CD4-positive, alpha-beta T cell (primary cell): ENCODE measurements around the gene DENND1A. TPM values are rescaled to one million over a fixed set of nuclear protein-coding genes. Genes with fewer than 3 reads are reported as not detected.

Experiments
- ATAC-seq: fragments of 200-7000 bp; cut with Tn5 transposase; one replicate; pipeline ENCODE4 v1.10.0; 2022; ENCODE audit warnings: mild to moderate bottlenecking; ENCODE audit not compliant: poor library complexity
- CTCF ChIA-PET: fragments of 350-600 bp; sonication (Branson Sonifier 250); formaldehyde crosslinking; loops from one replicate; lab custom pipeline; 2021; ENCODE audit warnings: antibody characterized with exemption, inconsistent platforms; lab: Charles Lee
- POLR2A ChIA-PET: fragments of 350-600 bp; sonication (Branson Sonifier 250); formaldehyde crosslinking; loops from one replicate; lab custom pipeline; 2021; ENCODE audit warnings: antibody characterized with exemption, inconsistent platforms; lab: Charles Lee
- DNase-seq, 14 experiments: peaks; one replicate each; pipeline ENCODE4 v3.0.0-alpha.2; 2013 to 2020; ENCODE audit warnings: mixed read lengths in 2 of 14
- H3K27ac ChIP-seq, 2 donors: one replicate each; pipeline versions ENCODE4 v1.5.1 to v1.7.0; 2013; ENCODE audit warnings: low read length in 2 of 2, low read depth in 1 of 2, mild to moderate bottlenecking in 1 of 2
- H3K27me3 ChIP-seq, 2 experiments: 1 replicate in 1 of 2; 2 replicates in 1 of 2; pipeline versions ENCODE4 v1.6.1 to v1.7.0; 2013; ENCODE audit warnings: low read length in 2 of 2, control low read depth in 1 of 2, mild to moderate bottlenecking in 1 of 2, moderate library complexity in 1 of 2; ENCODE audit not compliant: insufficient read depth in 2 of 2, control insufficient read depth in 1 of 2
- H3K36me3 ChIP-seq: one replicate; pipeline ENCODE4 v1.6.1; 2013; ENCODE audit warnings: low read length, control low read depth; ENCODE audit not compliant: insufficient read depth
- H3K4me1 ChIP-seq: one replicate; pipeline ENCODE4 v1.6.1; 2013; ENCODE audit warnings: low read length, control low read depth; ENCODE audit not compliant: insufficient read depth
- H3K4me3 ChIP-seq: one replicate; pipeline ENCODE4 v1.5.1; 2013; ENCODE audit warnings: mild to moderate bottlenecking, low read length, moderate library complexity
- H3K9me3 ChIP-seq, 2 experiments: 1 replicate in 1 of 2; 2 replicates in 1 of 2; pipeline versions ENCODE4 v1.6.1 to v1.7.0; 2013; ENCODE audit warnings: low read length in 2 of 2, mild to moderate bottlenecking in 2 of 2, control low read depth in 1 of 2, moderate library complexity in 1 of 2; ENCODE audit not compliant: control insufficient read depth in 1 of 2, insufficient read depth in 1 of 2
- H3K27ac Mint-ChIP-seq: one replicate; pipeline ENCODE4 v1.8.0; 2020; ENCODE audit warnings: mixed read lengths
- H3K27me3 Mint-ChIP-seq: one replicate; pipeline ENCODE4 v1.8.0; 2021; ENCODE audit warnings: mixed read lengths
- H3K36me3 Mint-ChIP-seq: one replicate; pipeline ENCODE4 v1.8.0; 2021; ENCODE audit warnings: low read depth, mixed read lengths
- H3K4me1 Mint-ChIP-seq: one replicate; pipeline ENCODE4 v1.8.0; 2021; ENCODE audit warnings: low read depth, mixed read lengths
- H3K4me3 Mint-ChIP-seq: one replicate; pipeline ENCODE4 v1.8.0; 2020; ENCODE audit warnings: mild to moderate bottlenecking, mixed read lengths
- H3K9me3 Mint-ChIP-seq: one replicate; pipeline ENCODE4 v1.8.0; 2020; ENCODE audit warnings: mixed read lengths
- intact Hi-C, 2 experiments: fragments of 100-400 bp; cut with DNase I in 1 of 2; cut with micrococcal nuclease in 1 of 2; formaldehyde crosslinking; loops; one replicate each; pipeline versions ENCODE4 v1.15.1 to v1.9.0; 2023 to 2025; cut with DNase I, micrococcal nuclease
- total RNA-seq, 174 experiments: library from RNA in 2 of 174; stranded (reverse) in 2 of 174; gene quantifications; one replicate each; pipeline ENCODE4 v1.2.3 and lab custom pipeline; 2021 to 2026
- TF ChIP-seq, protein P1 (sequence below): fragments of 200-600 bp; IDR thresholded peaks from one replicate; pipeline ENCODE4 v1.8.0; 2022; ENCODE audit warnings: antibody characterized with exemption, mild to moderate bottlenecking

The DENND1A gene
- total RNA-seq, 2 experiments from 2014 or later: 20.0 to 20.6 TPM

DNA sequence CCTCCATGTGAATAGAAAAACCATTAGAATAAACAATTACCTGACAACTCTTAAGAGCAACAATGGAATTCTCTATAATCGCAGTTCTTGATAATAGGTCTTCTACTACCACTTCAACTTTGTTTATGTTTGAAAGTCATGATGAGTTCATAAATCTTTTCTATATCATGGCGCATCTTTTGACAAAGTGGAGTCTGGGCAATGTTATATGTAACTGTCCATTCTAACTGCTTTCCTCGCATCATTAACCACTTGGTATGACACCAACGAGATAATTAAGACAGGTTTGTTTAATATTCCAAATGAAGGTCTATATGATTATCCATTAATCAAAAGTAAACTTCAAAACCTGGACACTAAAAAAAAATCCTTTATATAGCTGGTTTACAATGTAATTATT lies 272.0 kb downstream of the DENND1A start:
- Histone ChIP-seq H3K27ac (no peak overlapping the region), H3K9me3 (no peaks in the 10 kb centered on the region), H3K4me3 (no peak overlapping the region), H3K27me3 (no peaks in the 10 kb centered on the region), H3K4me1 (no peaks in the 10 kb centered on the region), H3K36me3 (peaks cover 2% of the 10 kb centered on the region)
- no peaks in the 10 kb centered on the region for H3K9me3 Mint-ChIP-seq
- TF ChIP-seq, protein P1, sequence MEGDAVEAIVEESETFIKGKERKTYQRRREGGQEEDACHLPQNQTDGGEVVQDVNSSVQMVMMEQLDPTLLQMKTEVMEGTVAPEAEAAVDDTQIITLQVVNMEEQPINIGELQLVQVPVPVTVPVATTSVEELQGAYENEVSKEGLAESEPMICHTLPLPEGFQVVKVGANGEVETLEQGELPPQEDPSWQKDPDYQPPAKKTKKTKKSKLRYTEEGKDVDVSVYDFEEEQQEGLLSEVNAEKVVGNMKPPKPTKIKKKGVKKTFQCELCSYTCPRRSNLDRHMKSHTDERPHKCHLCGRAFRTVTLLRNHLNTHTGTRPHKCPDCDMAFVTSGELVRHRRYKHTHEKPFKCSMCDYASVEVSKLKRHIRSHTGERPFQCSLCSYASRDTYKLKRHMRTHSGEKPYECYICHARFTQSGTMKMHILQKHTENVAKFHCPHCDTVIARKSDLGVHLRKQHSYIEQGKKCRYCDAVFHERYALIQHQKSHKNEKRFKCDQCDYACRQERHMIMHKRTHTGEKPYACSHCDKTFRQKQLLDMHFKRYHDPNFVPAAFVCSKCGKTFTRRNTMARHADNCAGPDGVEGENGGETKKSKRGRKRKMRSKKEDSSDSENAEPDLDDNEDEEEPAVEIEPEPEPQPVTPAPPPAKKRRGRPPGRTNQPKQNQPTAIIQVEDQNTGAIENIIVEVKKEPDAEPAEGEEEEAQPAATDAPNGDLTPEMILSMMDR: no peak
- no peak for ATAC-seq
- peaks cover 62% of the 10 kb centered on the region for H3K36me3 Mint-ChIP-seq
- DNase-seq: no peak
- intact Hi-C loops: no loop called here
- no peaks in the 10 kb centered on the region for H3K27me3 Mint-ChIP-seq
- POLR2A ChIA-PET: no interaction called here
- H3K4me3 Mint-ChIP-seq: no peak overlapping the region
- H3K27ac Mint-ChIP-seq: no peak overlapping the region
- CTCF ChIA-PET: no interaction called here
- no peaks in the 10 kb centered on the region for H3K4me1 Mint-ChIP-seq

DNA sequence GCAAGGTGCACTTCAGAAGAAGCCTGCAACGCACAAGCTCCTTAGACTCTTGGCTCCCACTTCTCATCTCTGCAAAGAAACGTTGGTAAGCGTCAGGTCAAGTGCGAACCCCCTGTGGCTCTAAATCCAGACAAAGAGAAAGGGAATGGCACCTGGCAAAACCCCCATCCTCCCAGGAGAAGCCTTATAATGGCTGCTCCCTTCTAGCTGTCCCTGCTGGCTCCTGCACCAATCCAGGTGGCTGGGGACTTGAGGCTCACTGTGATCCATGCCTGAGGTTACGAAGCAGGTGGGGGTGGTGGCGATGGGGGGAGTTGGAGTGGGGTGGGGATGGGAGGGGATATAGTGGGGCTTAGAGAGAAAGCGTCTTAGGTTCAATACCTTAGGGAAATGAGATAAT lies 272.8 kb downstream of the DENND1A start:
- Mint-ChIP-seq H3K27ac (no peak overlapping the region), H3K9me3 (no peaks in the 10 kb centered on the region), H3K4me3 (no peak overlapping the region), H3K36me3 (peaks cover 62% of the 10 kb centered on the region), H3K4me1 (no peaks in the 10 kb centered on the region), H3K27me3 (no peaks in the 10 kb centered on the region)
- intact Hi-C loops: no loop called here
- Histone ChIP-seq H3K27ac (no peak overlapping the region), H3K4me3 (no peak overlapping the region), H3K9me3 (no peaks in the 10 kb centered on the region), H3K4me1 (no peaks in the 10 kb centered on the region), H3K27me3 (no peaks in the 10 kb centered on the region), H3K36me3 (peaks cover under 1% of the 10 kb centered on the region)
- POLR2A ChIA-PET: no interaction called here
- CTCF ChIA-PET: interaction anchor here (1.0 kb wide), 1 partner anchor 8 kb away, joined by 3 read pairs; no protein-coding TSS in a partner anchor
- no peak for ATAC-seq
- TF ChIP-seq, protein P1: no peak
- no peak for DNase-seq

DNA sequence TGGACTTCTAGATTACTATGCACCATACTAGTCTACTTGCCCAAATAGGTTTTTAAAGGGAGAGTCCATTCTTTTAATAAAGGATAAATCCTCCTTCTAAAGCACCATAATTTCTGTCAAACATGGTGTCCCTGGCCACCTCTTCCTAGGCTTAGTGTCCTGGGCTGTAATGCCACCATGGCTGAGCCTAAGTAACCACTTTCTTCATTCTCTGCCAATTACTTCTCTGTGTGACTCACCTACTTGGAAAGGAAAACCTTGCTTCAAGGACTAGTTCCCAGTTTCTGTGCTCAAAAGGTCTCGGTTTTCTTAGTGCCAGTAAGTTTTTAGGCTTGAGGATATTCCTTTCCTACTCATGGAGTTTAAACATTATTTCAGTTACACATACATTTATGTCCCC lies 273.4 kb downstream of the DENND1A start:
- ATAC-seq (no peak), DNase-seq (no peak)
- Histone ChIP-seq H3K27ac (no peak overlapping the region), H3K36me3 (peaks cover 1% of the 10 kb centered on the region), H3K27me3 (no peaks in the 10 kb centered on the region), H3K4me3 (no peak overlapping the region), H3K9me3 (no peaks in the 10 kb centered on the region), H3K4me1 (no peaks in the 10 kb centered on the region)
- POLR2A ChIA-PET: no interaction called here
- Mint-ChIP-seq H3K36me3 (peaks cover 62% of the 10 kb centered on the region), H3K4me3 (no peak overlapping the region), H3K27me3 (no peaks in the 10 kb centered on the region), H3K9me3 (no peaks in the 10 kb centered on the region), H3K27ac (no peak overlapping the region), H3K4me1 (no peaks in the 10 kb centered on the region)
- TF ChIP-seq, protein P1: no peak
- intact Hi-C loops: no loop called here
- CTCF ChIA-PET: interaction anchor here (1.0 kb wide), 1 partner anchor 9 kb away, joined by 3 read pairs; no protein-coding TSS in a partner anchor
